SK-N-SH (cell line): ENCODE data around the gene EXOC4. TPM values are rescaled to one million over a fixed set of nuclear protein-coding genes. Genes with fewer than 3 reads are reported as not detected.

Source experiments
- CTCF ChIA-PET: fragments of 300-600, 350-600 bp; formaldehyde crosslinking; extraction: SDS; loops from one replicate; lab custom pipeline; 2021; lab: Yijun Ruan, JAX
- POLR2A ChIA-PET: fragments of 350-600 bp; sonication (Branson Sonifier 250); formaldehyde crosslinking; extraction: SDS; loops from one replicate; lab custom pipeline; 2020; ENCODE audit warnings: antibody characterized with exemption, inconsistent platforms; lab: Yijun Ruan, JAX
- DNase-seq: peaks from one replicate; pipeline ENCODE4 v3.0.0; 2012
- H2AFZ ChIP-seq: fragments of 200-600 bp; sonication (generic); 2 replicates; pipeline ENCODE4 v1.8.1; 2016; ENCODE audit warnings: antibody characterized with exemption, mild to moderate bottlenecking, low read depth
- H3F3A ChIP-seq: fragments of 200-600 bp; sonication (generic); replicated peaks from 2 replicates; pipeline ENCODE3; 2016; ENCODE audit warnings: antibody characterized with exemption, mild to moderate bottlenecking; ENCODE audit not compliant: insufficient read depth
- H3K27ac ChIP-seq, 2 experiments: fragments of 200-500 bp in 1 of 2; fragments of 200-600 bp in 1 of 2; sonication (Bioruptor generic) in 1 of 2; sonication (generic), shearing (Covaris generic) in 1 of 2; 2 replicates each; pipeline versions ENCODE4 v1.5.1 to v1.6.1; 2014 to 2016; ENCODE audit warnings: low read depth in 2 of 2, inconsistent platforms in 1 of 2, low read length in 1 of 2, mild to moderate bottlenecking in 1 of 2, mixed read lengths in 1 of 2
- H3K27me3 ChIP-seq: fragments of 200-600 bp; sonication (generic), shearing (Covaris generic); 2 replicates; pipeline ENCODE4 v1.6.1; 2016; ENCODE audit warnings: mixed run types; ENCODE audit not compliant: insufficient read depth
- H3K36me3 ChIP-seq, 2 experiments: fragments of 200-500 bp in 1 of 2; fragments of 200-600 bp in 1 of 2; sonication (Bioruptor generic) in 1 of 2; sonication (generic) in 1 of 2; replicated peaks in 1 of 2; 2 replicates each; pipeline versions ENCODE3 to v1.5.1; 2014 to 2016; ENCODE audit warnings: low read length in 1 of 2, mild to moderate bottlenecking in 1 of 2; ENCODE audit not compliant: insufficient read depth in 2 of 2, control insufficient read depth in 1 of 2
- H3K4me1 ChIP-seq, 2 experiments: fragments of 200-500 bp in 1 of 2; fragments of 200-600 bp in 1 of 2; sonication (Bioruptor generic) in 1 of 2; sonication (generic), shearing (Covaris generic) in 1 of 2; 2 replicates each; pipeline versions ENCODE4 v1.5.1 to v1.6.1; 2014 to 2016; ENCODE audit warnings: low read depth in 1 of 2, low read length in 1 of 2, mixed run types in 1 of 2; ENCODE audit not compliant: insufficient read depth in 2 of 2, control insufficient read depth in 1 of 2
- H3K4me2 ChIP-seq: fragments of 200-600 bp; sonication (generic), shearing (Covaris generic); 2 replicates; pipeline ENCODE4 v1.6.1; 2017; ENCODE audit warnings: mixed run types
- H3K4me3 ChIP-seq, 2 experiments: fragments of 200-500 bp in 1 of 2; fragments of 200-600 bp in 1 of 2; sonication (Bioruptor generic) in 1 of 2; sonication (generic), shearing (Covaris generic) in 1 of 2; 2 replicates each; pipeline versions ENCODE4 v1.5.1 to v1.8.1; 2014 to 2016; ENCODE audit warnings: low read depth in 2 of 2, inconsistent platforms in 1 of 2, low read length in 1 of 2, mild to moderate bottlenecking in 1 of 2, mixed read lengths in 1 of 2, moderate library complexity in 1 of 2
- H3K79me2 ChIP-seq: fragments of 200-600 bp; sonication (generic); 2 replicates; pipeline ENCODE4 v1.8.1; 2017; ENCODE audit warnings: mild to moderate bottlenecking; ENCODE audit not compliant: insufficient read depth
- H3K9ac ChIP-seq: fragments of 200-600 bp; sonication (generic); 2 replicates; pipeline ENCODE4 v1.6.1; 2017; ENCODE audit warnings: mixed run types
- H3K9me2 ChIP-seq: fragments of 200-600 bp; sonication (generic); 2 replicates; pipeline ENCODE4 v1.6.1; 2017; ENCODE audit warnings: mixed run types
- H3K9me3 ChIP-seq: fragments of 200-600 bp; sonication (generic); 2 replicates; pipeline ENCODE4 v1.6.1; 2017; ENCODE audit warnings: mixed run types, mild to moderate bottlenecking, moderate library complexity
- H4K20me1 ChIP-seq: fragments of 200-600 bp; sonication (generic); 2 replicates; pipeline ENCODE4 v1.6.1; 2017; ENCODE audit warnings: mild to moderate bottlenecking, mixed run types; ENCODE audit not compliant: insufficient read depth
- EZH2phosphoT487 ChIP-seq: fragments of 200-600 bp; sonication (generic); IDR thresholded peaks from 2 replicates; pipeline ENCODE4 v1.6.1; 2017; ENCODE audit warnings: low read depth, mixed run types, mild to moderate bottlenecking, antibody characterized with exemption, moderate library complexity, borderline replicate concordance
- FOSL2 ChIP-seq: IDR thresholded peaks from 2 replicates; pipeline ENCODE4 v1.4.0; 2012; ENCODE audit warnings: low read depth, mild to moderate bottlenecking, moderate library complexity, borderline replicate concordance
- JUND ChIP-seq: IDR thresholded peaks from 2 replicates; pipeline ENCODE4 v1.4.0; 2012
- MXI1 ChIP-seq: IDR thresholded peaks from 2 replicates; pipeline ENCODE4 v1.6.1; 2012; ENCODE audit warnings: mild to moderate bottlenecking, low read depth, low read length, improper control_type of control experiment
- NFIC ChIP-seq: IDR thresholded peaks from 2 replicates; pipeline ENCODE4 v1.4.0; 2012; ENCODE audit warnings: borderline replicate concordance
- NRF1 ChIP-seq: IDR thresholded peaks from 2 replicates; pipeline ENCODE4 v1.6.1; 2012; ENCODE audit warnings: low read depth, mild to moderate bottlenecking, low read length
- PBX3 ChIP-seq: IDR thresholded peaks from 2 replicates; pipeline ENCODE4; 2012
- RAD21 ChIP-seq: IDR thresholded peaks from 2 replicates; pipeline ENCODE4 v1.6.1; 2012; ENCODE audit warnings: mild to moderate bottlenecking, low read length
- RCOR1 ChIP-seq: fragments of 150-350 bp; IDR thresholded peaks from 2 replicates; pipeline ENCODE4 v1.6.1; 2017; ENCODE audit warnings: antibody characterized with exemption, low read length
- RFX5 ChIP-seq: IDR thresholded peaks from 2 replicates; pipeline ENCODE4 v1.6.1; 2012; ENCODE audit warnings: mild to moderate bottlenecking, improper control_type of control experiment, low read length
- SIN3A ChIP-seq: IDR thresholded peaks from 2 replicates; pipeline ENCODE4 v1.6.1; 2012; ENCODE audit warnings: low read depth, mild to moderate bottlenecking, low read length, moderate library complexity, borderline replicate concordance
- TEAD4 ChIP-seq: IDR thresholded peaks from 2 replicates; pipeline ENCODE4 v1.4.0; 2012; ENCODE audit warnings: mild to moderate bottlenecking, borderline replicate concordance; ENCODE audit not compliant: insufficient read depth
- USF1 ChIP-seq: IDR thresholded peaks from 2 replicates; pipeline ENCODE4 v1.4.0; 2012; ENCODE audit warnings: low read depth, borderline replicate concordance
- YY1 ChIP-seq: IDR thresholded peaks from 2 replicates; pipeline ENCODE4 v1.4.0; 2012; ENCODE audit warnings: low read depth, mild to moderate bottlenecking
- ZBTB33 ChIP-seq: IDR thresholded peaks from 2 replicates; pipeline ENCODE4 v1.4.0; 2012; ENCODE audit warnings: low read depth, borderline replicate concordance
- WGBS: methylation state at CpG from one replicate; pipeline ENCODE4 v1.1.6; 2017; ENCODE audit warnings: low lambda C conversion rate; 5-methylcytosine and 5-hydroxymethylcytosine counted together
- polyA plus RNA-seq, 3 experiments: library from polyadenylated mRNA; depleted of rRNA; stranded (reverse); fragments of >200 nt; gene quantifications; 2 replicates each; pipeline ENCODE4 v1.2.3, GENCODE V29; 2012

The EXOC4 gene
- polyA plus RNA-seq, 1 of the 3 experiments (the other 2 are of a cell fraction): 37.3 TPM

- TF ChIP-seq EZH2phosphoT487: no peak
- TF ChIP-seq MXI1: no peak
- no peak for TF ChIP-seq PBX3
- no peak for TF ChIP-seq RCOR1
- TF ChIP-seq NFIC: no peak
- TF ChIP-seq JUND: no peak
- no peak for TF ChIP-seq YY1
- no peak for TF ChIP-seq RAD21
- TF ChIP-seq FOSL2: peak; percentile 29; the same call in 1 of the 2 replicates
- TF ChIP-seq RFX5: no peak
- TF ChIP-seq SIN3A: no peak
- no peak for TF ChIP-seq ZBTB33
- no peak for TF ChIP-seq USF1
- TF ChIP-seq, all 33 proteins: peak for 4
Measured at GRCh38 chr7:133887459-133887858, 634.6 kb downstream of the EXOC4 start (continued).

GRCh38 chr7:133888061-133888930, 635.4 kb downstream of the EXOC4 start:
- Histone ChIP-seq H3K9ac (no peak overlapping the region), H3F3A (no peaks in the 10 kb centered on the region), H3K4me3 (no peak overlapping the region), H3K9me2 (no peaks in the 10 kb centered on the region), H3K27ac (peak overlapping the region in 1 of 2 experiments; percentile 91; a peak in 2 of 4 replicates), H3K27me3 (no peaks in the 10 kb centered on the region), H3K4me1 (peaks cover 7 to 15% of the 10 kb centered on the region in 2 experiments; a peak in 3 of 4 replicates), H2AFZ (no peak overlapping the region), H3K36me3 (no peaks in the 10 kb centered on the region), H3K79me2 (no peaks in the 10 kb centered on the region), H3K9me3 (no peaks in the 10 kb centered on the region), H3K4me2 (no peak overlapping the region), H4K20me1 (no peaks in the 10 kb centered on the region)
- ChIA-PET CTCF (interaction anchor here (1.0 to 1.3 kb wide), 4 partner anchors 14 to 128 kb away, joined by 3 to 5 read pairs (median 3); no protein-coding TSS in a partner anchor), POLR2A (no interaction called here)
- DNase-seq: no peak
- no peak for TF ChIP-seq NRF1
- no peak for TF ChIP-seq NFIC
- TF ChIP-seq RAD21: no peak
- no peak for TF ChIP-seq JUND
- no peak for TF ChIP-seq TEAD4
- 83% methylated on average over 7 of the region's 7 CpGs for WGBS
